Lung (tissue), 12 donors: Measurements from ENCODE around the gene TAF11L13. TPM values are rescaled to one million over a fixed set of nuclear protein-coding genes. Genes with fewer than 3 reads are reported as not detected.
"Not testable (repeated sequence)": the region's sequence is repeated elsewhere in the genome, so short reads cannot be mapped to it uniquely, and the experiment has no call there.

Experiments used
- ATAC-seq: fragments of 200-7000 bp; cut with Tn5 transposase; one replicate; pipeline ENCODE4 v1.9.1; 2020; ENCODE audit warnings: moderate number of reproducible peaks; ENCODE audit not compliant: insufficient read depth, low FRiP score
- DNase-seq, 3 donors: peaks; one replicate each; pipeline ENCODE4 v3.0.0-alpha.2; 2013 to 2017
- H3K27ac ChIP-seq, 2 donors: one replicate each; pipeline ENCODE4 v1.5.1; 2013; ENCODE audit warnings: mild to moderate bottlenecking in 2 of 2, moderate library complexity in 2 of 2, control low read depth in 1 of 2, inconsistent platforms in 1 of 2, low read depth in 1 of 2, low read length in 1 of 2
- H3K27me3 ChIP-seq, 3 donors: one replicate each; pipeline ENCODE4 v1.5.1; 2013; ENCODE audit warnings: low read length in 2 of 3; ENCODE audit not compliant: control insufficient read depth in 3 of 3, insufficient read depth in 3 of 3
- H3K36me3 ChIP-seq, 4 donors: one replicate each; pipeline ENCODE4 v1.5.1; 2013; ENCODE audit warnings: low read length in 4 of 4, mild to moderate bottlenecking in 1 of 4, moderate library complexity in 1 of 4; ENCODE audit not compliant: control insufficient read depth in 4 of 4, insufficient read depth in 4 of 4
- H3K4me1 ChIP-seq, 5 donors: one replicate each; pipeline ENCODE4 v1.5.1; 2013; ENCODE audit warnings: low read length in 5 of 5, mild to moderate bottlenecking in 2 of 5, moderate library complexity in 1 of 5; ENCODE audit not compliant: control insufficient read depth in 5 of 5, insufficient read depth in 5 of 5
- H3K4me3 ChIP-seq: one replicate; pipeline ENCODE4 v1.5.1; 2013; ENCODE audit warnings: mild to moderate bottlenecking, control low read depth, moderate library complexity
- H3K9ac ChIP-seq, 2 donors: one replicate each; pipeline ENCODE4 v1.5.1; 2013; ENCODE audit warnings: low read length in 2 of 2, control low read depth in 1 of 2; ENCODE audit not compliant: insufficient read depth in 1 of 2
- H3K9me3 ChIP-seq, 4 donors: one replicate each; pipeline ENCODE4 v1.5.1; 2013; ENCODE audit warnings: low read length in 3 of 4, mild to moderate bottlenecking in 1 of 4, moderate library complexity in 1 of 4; ENCODE audit not compliant: control insufficient read depth in 4 of 4, insufficient read depth in 3 of 4
- WGBS, 2 donors: extraction: QIAGEN DNeasy Blood & Tissue Kit; methylation state at CpG; one replicate each; pipeline ENCODE4 v1.1.7; 2013; 5-methylcytosine and 5-hydroxymethylcytosine counted together
- polyA plus RNA-seq, 2 donors: library from polyadenylated mRNA; stranded (reverse); fragments of 200-250 nt; gene quantifications; one replicate each; pipeline ENCODE4 v1.2.1, GENCODE V29; 2013
- total RNA-seq, 2 donors: library from RNA; depleted of rRNA in 1 of 2; stranded (reverse); fragments of >200 nt in 1 of 2; gene quantifications; one replicate each; pipeline ENCODE4 v1.2.1, GENCODE V29; 2014 to 2021
- TF ChIP-seq, protein P1 (sequence below): IDR thresholded peaks from 2 replicates; pipeline ENCODE4 v1.5.1; 2012; ENCODE audit warnings: mild to moderate bottlenecking; ENCODE audit errors: control extremely low read depth, extremely low read depth
- donor health status: control.
- donor health status: control.
- donor health status: Bipolar disorder and iron deficiency.
- donor health status: healthy.
- donor health status: DM: yes; HTN: yes; CAD: no.

The TAF11L13 gene
- total and polyA plus RNA-seq, 4 donors = not detected

- ATAC-seq = no peak
- TF ChIP-seq, protein P1, sequence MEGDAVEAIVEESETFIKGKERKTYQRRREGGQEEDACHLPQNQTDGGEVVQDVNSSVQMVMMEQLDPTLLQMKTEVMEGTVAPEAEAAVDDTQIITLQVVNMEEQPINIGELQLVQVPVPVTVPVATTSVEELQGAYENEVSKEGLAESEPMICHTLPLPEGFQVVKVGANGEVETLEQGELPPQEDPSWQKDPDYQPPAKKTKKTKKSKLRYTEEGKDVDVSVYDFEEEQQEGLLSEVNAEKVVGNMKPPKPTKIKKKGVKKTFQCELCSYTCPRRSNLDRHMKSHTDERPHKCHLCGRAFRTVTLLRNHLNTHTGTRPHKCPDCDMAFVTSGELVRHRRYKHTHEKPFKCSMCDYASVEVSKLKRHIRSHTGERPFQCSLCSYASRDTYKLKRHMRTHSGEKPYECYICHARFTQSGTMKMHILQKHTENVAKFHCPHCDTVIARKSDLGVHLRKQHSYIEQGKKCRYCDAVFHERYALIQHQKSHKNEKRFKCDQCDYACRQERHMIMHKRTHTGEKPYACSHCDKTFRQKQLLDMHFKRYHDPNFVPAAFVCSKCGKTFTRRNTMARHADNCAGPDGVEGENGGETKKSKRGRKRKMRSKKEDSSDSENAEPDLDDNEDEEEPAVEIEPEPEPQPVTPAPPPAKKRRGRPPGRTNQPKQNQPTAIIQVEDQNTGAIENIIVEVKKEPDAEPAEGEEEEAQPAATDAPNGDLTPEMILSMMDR = no peak
Measured at GRCh38 chr5:17604951-17605350, 26.9 kb upstream of the TAF11L13 start.

GRCh38 chr5:17607461-17607860 lies 24.4 kb upstream of the TAF11L13 start:
- not testable (repeated sequence) for ATAC-seq, DNase-seq, H3K9ac ChIP-seq, H3K9me3 ChIP-seq, H3K4me1 ChIP-seq, H3K27ac ChIP-seq, H3K4me3 ChIP-seq, H3K27me3 ChIP-seq, H3K36me3 ChIP-seq
- 94 to 96% methylated on average over 4 of the region's 4 CpGs for WGBS, 2 donors

More at GRCh38 chr5:17604951-17605350, 26.9 kb upstream of the TAF11L13 start:
- Histone ChIP-seq H3K36me3 (no peaks in the 10 kb centered on the region), H3K4me1 (no peaks in the 10 kb centered on the region), H3K9me3 (no peaks in the 10 kb centered on the region), H3K4me3 (no peak overlapping the region), H3K27ac (no peak overlapping the region), H3K27me3 (no peaks in the 10 kb centered on the region), H3K9ac (no peak overlapping the region)
- 96 to 97% methylated on average over 14 of the region's 14 CpGs for whole genome bisulfite sequencing, 2 donors
- no peak for DNase-seq

GRCh38 chr5:17610092-17610491 lies 21.8 kb upstream of the TAF11L13 start, which contains the start of gene TAF11L12:
Gene TAF11L12, plus strand, starts transcription at chr5:17610392.
- H3K36me3 ChIP-seq, DNase-seq, H3K4me3 ChIP-seq, H3K9me3 ChIP-seq, H3K9ac ChIP-seq, H3K27ac ChIP-seq, H3K4me1 ChIP-seq, ATAC-seq, H3K27me3 ChIP-seq: not testable (repeated sequence)
- 76 to 83% methylated on average over 2 of the region's 2 CpGs for WGBS, 2 donors

- H3K27ac ChIP-seq = no peak overlapping the region
- no peaks in the 10 kb centered on the region for H3K36me3 ChIP-seq
- H3K9me3 ChIP-seq = no peaks in the 10 kb centered on the region
- TF ChIP-seq, protein P1 = no peak
- H3K4me1 ChIP-seq = no peaks in the 10 kb centered on the region
- WGBS, 2 donors = 90 to 97% methylated on average over 17 of the region's 17 CpGs
- DNase-seq (no peak), ATAC-seq (no peak)
- H3K9ac ChIP-seq = no peak overlapping the region
- H3K4me3 ChIP-seq = no peak overlapping the region
- H3K27me3 ChIP-seq = no peaks in the 10 kb centered on the region
Measured at GRCh38 chr5:17614872-17615605, 16.8 kb upstream of the TAF11L13 start.
